Stimulated activated CD8-positive, alpha-beta memory T cell treated with anti-CD3 and anti-CD28 coated beads, Interleukin-15, amount 100 ng/mL, for 1 hour (primary cell): Measurements from ENCODE around the gene CCDC71.

ENCODE experiments used
- DNase-seq: peaks from one replicate; pipeline ENCODE4 v3.0.0-alpha.2; 2020; ENCODE audit warnings: low read depth

CCDC71 gene

DNA sequence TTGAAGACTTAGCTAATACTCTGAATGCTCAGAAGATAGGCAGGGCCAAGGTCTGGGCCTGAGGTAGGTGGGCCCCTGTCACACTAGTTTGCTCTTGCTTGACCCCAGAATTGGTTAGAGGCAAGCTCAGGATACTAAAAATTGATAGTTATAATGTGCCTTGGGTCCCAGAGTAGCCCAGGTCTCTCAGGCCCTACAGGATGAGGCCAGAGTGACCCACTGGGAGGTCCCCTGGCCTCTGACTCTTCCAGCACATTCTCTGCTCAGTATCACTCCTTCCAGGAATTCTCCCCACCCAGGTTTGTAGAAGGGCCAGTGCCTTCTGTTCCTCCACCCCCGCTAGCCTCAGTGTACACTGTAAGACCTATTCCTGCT lies 4.6 kb upstream of the CCDC71 start:
- no peak for DNase-seq

DNA sequence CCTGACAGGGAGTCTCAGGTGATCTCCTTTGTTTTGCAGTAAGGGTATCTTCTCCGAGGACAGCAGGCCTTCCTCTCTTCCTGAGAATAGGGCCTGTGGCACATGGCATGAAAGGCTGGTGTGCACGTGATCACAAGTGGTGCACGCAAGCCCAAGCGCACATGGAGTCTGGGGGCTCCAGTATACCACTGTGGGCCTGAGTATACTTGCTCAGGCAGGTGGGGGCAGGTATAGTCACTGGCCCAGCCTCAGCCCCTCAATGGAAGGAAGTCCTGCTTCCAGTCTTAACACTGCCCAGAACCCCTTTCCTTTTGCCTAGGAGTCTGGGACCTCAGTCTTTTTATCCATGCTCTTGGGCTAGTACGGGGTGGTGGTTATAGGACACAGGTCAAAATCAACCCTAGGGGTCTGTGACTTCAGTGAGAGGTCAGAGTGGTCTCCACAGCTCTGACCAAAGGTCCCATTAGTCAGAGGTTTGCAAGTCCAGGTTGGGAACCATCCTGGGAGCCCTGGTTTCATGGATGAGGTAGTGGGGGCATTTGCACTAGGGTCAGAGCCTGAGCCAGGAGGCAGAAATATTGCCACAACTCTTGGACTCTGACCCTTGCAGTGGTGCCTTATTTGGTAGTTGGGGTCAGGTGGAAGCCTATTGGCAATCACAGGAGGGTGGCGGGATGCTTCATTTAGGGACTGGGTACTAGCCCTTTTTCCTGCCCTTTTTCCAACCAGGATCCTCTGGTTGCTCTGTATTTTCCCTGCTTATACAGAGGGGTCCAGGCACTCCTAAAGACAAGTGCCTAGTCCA lies 823 bp upstream of the CCDC71 start:
- DNase-seq: no peak

DNA sequence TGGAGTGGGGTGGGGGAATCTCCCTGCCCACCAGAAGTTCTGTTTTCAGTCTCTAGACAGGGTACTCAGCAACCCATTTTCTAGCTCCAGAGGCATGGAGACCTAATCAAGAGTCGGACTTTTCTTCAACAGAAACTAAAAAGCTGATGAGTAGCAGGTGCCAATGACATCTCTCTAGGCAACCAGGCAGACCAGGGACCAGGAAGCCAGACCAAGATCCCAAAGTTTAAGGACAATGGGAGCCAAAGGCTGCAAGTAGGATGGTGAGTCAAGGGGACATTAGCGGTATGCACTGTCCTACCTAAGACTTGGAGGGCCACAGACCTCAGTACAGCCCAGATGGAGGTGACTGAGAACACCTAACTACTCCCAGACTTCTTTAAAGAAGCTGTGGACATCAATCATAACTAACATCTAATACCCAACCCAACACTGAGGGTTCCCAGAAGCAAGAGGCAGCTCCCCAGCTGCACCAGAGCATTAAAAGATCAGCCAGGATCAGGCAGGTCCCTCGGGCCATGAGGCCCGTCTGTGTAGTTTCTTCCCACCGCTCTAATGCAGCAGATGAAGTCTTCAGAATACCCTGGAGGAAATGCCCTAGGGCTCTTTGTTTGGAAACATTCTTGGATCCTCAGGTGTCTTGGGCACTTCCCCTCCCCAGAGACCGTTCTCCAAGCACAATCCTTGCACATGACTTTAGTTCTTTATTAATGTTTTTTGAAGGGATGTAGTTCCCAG lies 979 bp downstream of the CCDC71 start:
- DNase-seq: no peak

DNA sequence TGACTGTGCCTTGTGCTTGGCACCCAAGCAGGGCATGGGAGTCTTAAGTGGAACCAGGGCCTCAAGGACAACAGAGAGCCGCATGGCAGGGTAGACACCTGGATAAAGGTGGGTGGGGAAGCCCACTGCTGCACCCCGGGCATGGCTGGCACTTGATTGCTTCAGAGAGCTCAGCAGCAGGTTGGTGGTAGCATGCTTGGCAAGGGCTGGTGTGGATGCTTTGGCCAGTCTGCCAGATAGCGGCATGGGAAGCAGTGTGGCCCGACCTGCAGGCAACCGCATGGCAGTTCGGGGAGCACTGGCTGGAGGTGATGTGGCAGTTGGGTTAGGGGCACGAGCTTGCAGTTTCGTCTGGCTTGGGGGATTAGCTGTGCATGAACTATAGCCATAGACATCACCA lies 2.5 kb downstream of the CCDC71 start:
- DNase-seq: no peak

DNA sequence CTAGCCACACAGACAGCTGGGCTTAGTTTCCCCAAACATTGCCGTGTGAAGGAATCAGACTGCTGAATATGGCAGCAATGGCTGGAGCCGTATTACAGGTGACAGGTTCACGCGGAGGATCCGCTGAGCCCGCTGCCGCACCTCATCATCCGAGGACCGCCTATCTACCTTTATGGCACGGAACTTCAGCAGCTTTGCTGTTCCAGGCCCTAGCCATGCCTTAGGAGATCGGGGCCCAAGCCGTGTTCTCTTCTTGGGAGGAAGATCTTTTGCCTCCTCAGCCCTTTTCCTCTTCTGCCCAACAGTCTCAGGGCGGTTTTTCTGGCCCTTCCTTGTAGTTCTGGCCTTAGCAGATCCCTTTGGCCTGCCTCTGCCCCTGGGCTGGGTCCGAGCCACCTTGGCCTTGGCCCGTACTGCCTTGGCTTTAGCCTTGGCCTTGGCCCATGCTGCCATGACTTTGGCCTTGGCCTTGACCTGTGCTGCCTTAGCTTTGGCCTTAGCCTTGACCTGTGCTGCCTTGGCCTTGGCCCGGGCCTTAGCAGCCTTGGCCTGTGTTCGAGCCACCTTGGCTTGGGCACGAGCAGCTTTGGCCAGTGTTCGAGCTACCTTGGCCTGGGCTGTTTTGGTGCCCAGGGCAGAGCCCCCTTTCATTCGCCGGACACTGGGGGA lies 3.2 kb downstream of the CCDC71 start:
- no peak for DNase-seq

DNA sequence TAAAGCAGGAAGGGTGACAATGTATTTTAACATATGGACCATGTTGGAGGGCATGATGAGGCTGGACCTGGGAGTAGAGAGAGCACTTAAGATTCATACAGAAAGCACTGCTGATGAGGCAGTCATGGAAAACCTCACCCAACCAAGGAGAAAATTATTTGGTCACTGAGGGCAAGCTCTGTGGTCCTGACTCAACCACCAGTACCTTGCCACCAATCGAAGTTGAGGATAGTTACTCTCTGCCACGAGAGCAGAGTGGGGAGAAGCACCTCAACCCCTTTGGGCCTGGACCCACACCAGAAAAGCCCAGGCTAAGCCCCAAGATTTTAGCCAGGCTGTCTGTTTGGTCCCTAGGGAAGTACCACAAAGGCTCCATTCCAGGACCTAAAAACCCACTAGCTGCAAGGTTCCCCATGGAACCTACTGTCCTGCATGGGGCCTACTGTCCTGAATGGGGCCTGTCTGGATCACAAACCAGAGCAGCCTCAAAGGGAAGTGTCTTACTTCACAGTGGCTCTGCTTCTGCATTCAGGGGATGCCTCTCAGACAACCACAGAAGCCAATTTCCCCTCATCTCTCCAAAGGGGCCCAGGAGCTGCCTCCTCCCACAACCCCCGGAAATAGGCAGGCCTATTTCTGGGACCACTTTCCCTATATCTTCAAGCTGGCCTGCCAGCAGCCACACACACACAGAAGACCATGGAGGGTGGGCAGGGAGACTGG lies 4.2 kb downstream of the CCDC71 start:
- DNase-seq: no peak

DNA sequence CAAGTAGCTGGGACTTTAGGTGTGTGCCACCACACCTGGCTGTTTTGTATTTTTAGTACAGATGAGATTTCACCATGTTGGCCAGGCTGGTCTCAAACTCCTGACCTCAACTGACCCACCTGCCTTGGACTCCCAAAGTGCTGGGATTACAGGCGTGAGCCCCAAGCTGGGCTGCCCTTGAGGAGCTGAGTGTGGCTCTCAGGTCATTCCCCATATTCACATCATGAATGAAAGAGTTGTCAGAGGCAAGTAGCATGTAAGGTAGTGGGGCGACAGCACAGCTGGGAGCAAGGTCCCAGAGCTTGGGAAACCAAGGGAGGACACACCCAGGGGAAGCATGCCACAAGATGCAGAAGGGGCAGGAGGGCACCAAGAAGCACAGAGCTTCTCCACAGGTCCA lies 4.9 kb downstream of the CCDC71 start:
- no peak for DNase-seq

DNA sequence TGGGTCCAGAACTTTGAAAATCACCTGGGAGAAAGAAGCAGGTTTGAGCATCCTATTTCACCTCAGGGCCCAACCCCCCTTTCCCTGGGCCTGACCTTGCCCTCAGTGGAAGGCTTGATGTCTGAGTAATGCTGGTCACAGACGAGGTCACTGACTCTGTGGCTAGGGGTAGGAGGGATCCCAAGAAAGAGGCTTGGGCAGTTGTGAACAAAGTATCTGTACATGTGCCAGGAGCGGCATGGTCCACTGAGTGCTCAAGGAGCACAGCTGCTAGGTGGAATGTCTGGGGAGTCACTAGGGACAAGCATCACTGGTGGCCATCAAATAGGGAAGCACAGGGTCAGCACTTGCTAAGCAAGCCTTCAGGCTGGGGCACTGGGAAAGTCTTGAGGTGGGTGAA lies 7.3 kb downstream of the CCDC71 start:
- no peak for DNase-seq

DNA sequence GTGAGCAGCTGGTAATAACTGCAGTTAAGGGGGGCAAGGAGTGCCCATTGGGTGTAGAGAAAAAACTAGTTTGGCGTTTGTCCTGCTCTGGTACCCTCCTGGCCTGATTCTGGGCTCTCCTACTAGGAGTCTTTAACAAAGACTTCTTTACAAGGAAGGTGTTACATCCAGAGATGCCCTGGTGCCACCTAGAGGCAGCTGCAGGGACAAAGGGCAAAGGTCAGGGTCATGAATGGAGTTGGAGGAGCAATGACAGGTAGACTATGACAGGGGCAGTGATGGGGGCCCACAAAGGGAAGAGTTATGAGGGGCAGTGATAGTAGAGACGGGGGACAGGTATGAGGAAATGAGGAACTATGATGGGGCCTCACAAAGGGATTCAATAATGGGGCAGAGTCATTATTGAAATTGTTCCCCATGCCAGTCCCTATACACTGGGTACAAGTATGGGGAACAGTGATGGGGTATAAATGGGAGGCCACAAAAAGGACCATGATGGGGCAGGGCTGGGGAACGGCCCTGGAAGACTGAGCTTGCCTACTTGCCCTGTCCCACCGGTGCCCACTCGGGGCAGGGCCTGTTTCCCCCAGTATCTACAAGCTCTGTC lies 7.9 kb downstream of the CCDC71 start:
- peak; percentile 49 for DNase-seq

DNA sequence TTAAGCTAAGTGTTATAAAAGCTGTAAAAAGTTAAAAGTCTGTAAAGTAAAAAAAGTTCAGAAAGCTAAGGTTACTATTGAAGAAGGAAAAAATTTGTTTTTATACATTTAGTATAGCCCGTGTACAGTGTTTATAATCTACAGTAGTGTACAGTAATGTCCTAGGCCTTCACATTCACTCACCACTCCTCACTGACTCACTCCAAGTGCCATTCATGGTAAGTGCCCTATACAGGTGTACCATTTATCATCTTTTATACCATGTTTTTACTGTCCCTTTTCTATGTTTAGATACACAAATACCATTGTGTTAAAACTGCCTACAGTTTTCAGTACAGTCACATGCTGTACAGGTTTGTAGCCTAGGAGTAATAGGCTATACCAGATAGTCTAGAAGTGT lies 8.8 kb downstream of the CCDC71 start:
- DNase-seq: no peak

DNA sequence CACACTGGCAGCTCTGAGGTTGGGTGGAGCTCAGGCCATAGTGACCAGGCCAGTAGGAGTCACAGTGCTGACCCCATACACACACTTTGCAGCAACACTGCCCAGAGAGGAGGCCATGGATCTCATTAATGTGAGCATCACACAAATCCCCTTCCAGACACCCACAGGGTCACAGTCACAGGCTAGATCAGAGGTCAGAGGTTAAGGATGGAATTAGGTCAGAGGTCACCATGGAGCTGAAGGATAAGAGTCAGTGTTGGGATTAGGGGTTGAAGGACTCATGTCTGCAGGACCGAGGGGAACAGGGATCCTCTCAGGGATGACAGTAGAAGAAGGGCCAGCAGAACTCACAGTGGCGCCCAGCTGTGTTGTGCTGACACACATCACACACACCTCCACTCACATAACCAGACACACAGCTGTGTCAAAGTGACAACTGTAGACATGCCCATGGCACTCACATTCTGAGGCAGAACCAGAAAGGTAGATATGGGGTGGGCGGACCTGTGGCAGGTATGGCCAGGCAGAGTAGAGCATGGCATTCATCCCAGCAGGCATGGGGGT lies 12.7 kb downstream of the CCDC71 start:
- no peak for DNase-seq

DNA sequence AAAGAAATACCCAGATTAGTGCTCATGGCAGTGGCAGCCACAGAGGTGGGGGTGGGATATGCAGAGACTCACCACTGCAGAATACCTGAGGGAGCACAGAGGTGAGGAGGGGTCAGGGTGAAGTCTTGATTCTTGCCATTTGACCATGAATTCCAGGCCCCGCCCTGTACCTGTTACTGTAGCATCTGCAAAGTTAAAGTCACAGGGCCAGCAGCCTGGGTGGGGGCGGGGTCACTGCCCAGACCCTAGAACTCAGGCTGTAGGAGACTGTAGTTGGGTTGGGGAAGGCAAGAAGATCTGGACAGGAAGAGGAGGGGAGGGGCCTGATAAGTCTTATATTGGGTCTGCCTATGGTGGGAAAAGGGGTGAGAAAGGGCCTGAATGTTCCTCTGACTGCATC lies 14.5 kb downstream of the CCDC71 start:
- DNase-seq: no peak

DNA sequence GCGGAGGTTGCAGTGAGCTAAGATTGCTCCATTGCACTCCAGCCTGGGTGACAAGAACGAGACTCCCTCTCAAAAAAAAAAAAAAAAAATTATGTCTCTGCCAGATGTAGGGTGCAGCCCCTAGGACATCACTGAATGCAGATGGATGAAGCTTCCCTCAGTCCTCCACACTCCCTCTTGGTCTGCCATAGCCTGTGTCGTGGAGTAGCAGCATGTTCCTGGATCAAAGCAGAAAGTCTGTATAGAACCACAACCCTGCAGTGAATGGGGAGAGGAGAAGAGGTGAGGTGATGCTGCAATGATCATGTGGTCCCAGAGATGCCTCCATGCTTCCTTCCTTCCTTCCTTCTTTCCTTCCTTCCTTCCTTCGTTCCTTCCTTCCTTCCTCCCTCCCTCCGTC lies 18.0 kb downstream of the CCDC71 start:
- no peak for DNase-seq

DNA sequence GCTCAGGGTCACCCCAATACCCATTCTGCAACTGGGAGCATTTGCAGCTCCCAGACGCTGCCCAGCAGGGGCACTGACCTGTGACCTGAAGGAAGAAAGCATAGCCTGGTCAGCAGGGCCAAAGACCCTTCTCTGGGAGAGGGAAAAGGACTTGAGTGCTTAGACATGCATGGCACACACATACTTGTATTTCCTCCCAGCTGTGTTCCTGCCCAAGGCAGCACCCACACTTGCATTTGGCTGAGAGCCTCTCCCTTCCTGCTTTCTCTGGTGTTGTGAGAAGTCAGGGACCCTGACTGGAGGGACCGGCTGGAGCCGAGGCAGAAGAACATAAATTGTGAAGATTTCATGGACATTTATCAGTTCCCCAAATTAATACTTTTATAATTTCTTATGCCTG lies 26.1 kb downstream of the CCDC71 start:
- DNase-seq: no peak

DNA sequence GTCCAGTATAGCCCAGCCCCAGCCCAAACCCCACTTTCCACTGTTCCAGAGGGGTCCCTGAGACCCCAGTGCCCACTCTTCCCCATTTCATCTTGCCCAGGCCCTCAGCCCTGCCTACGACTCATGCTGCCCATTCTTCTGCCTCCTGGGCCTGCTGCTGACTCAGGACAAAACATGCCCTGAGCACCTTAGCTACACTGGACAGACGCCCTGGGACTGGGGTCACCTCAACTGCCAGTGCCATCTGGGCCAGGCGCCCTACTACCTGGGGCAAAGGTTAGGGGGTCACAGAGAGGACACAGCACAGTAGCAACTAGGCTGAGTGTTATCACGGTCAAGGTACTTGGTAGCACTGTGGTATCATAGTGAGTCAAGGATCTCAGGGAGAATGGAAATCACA lies 30.6 kb downstream of the CCDC71 start:
- DNase-seq: no peak

DNA sequence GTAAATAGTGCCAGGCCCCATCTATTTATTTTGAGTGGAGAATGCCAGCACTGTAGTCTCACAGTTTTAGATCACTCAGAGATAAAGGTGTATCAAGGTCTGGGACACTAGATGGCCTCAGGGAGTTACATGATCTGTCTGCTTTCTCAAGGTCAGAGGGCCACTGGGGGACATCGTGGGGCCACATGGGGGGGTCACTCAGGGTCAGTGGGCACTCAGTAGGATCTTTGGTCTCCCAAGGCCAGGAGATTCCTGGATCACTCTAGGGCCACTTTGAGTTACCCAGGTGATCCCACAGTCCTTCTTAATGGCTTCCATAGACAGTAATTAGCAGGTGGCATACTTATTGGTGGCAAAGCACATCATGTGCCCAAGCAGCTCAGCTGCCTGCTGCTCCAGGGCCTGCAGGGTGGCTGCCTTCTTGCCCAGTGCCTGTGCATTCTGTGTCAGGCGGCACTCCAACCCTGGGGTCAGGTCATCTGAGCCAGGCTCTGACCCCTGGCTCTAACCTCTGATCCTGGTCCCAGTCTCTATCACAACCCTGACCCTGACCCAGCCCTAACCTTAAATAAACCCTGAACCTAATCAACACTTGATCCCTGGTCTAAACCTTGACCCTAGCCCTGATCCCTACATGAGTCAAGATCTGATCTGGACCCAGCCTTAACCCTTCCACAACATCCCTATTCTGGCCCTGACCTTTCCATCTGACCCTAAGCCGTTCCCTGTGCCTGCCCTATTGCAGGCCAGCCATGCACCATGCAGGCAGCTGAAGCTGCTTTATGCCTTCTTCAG lies 31.5 kb downstream of the CCDC71 start:
- DNase-seq: no peak

DNA sequence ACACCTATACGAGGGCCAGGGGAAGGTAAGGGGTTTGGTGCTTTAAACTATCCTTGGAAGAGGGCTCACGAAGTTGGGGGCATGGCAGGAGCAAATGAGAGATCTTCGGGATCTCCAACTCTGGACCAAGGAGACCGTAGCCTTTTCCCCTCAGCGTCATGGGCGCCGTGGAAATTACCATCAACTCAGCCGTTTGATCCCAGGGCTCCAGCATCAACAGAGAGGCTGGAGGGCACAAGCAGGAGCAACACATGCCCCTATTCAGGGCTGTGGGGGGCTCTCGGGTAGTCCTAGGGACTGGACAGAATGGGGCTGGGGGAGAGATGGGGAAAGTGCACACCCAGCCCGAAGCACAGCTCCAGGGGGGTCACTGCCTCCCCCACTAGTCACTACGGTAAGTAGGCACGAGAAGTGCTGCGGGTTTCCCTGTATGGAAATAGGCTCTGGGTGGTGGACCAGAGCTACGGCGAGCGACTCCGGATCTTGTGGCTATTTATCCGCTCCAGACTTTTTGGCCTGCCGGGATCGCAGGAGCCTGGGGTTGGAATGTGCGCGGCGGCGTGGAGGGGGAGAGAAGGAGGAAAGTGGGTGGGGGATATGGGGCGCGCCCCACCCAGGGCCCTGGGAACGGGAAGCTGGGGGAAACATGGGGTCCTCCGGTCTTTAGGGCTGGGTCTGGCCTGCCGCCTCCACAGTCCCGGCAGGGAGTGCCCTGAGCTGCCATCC lies 32.7 kb downstream of the CCDC71 start:
- no peak for DNase-seq

DNA sequence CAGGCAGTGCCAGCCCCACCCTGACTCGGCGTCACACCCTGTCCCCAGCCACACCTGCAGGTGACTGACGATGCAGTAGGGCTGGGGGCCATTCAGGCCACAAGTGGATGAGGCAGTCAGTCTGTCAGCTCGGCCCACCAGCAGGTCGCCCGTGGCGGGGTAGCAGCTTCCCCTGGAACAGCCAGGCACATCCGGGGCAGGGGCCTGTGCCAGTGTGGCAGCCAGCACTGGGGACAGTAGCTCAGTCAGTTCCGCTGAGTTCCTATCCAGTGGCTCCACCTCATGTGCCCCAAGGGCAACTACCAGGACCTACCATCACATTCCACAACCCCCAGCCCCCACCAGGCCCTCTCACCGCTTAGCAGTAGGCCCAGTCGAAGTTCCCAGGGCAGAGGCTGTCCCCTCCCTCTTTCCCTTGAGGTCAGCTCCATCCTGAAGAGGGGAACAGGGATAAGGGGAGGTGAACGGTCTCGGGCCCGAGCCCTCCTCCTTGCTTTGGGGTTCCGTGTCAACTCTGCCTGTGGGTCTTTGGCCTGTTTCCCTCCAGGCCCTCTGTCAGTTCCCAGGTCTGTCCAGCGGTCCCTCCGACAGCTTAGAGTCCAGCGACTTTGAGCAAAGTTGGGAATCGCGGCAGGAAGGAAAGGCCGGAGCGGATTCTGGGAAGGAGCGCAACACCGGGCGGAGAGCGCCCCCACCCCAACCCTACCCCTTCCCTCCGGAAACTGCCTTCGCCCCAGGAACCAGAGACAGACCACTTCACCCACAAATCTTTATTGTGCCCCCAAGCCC lies 33.5 kb downstream of the CCDC71 start, which contains the start of gene LAMB2:
LAMB2 (minus strand) TSS at position 614 of the 789 bp plus-strand sequence; CDS start at position 431, 183 bp downstream.
- DNase-seq: no peak

DNA sequence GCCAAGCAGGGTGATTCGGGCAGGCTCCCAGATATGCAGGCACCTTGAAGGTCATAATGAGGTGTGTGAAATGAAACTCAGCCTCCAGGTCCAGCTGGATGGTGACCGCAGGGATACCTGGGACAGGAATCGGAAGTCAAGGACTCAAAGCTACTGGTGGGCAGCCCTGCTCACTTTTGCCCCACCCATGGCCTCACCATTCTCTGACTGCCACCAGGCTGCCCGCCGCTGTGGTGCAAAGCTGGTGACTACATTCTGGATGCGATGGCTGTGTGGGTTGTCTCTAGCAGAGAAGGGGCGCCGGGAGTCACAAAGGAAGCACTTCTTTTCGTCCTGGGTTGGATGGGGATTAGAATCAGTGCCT lies 34.1 kb downstream of the CCDC71 start:
- no peak for DNase-seq
